Measurements from ENCODE around the gene ATOH8. TPM values are rescaled to one million over a fixed set of nuclear protein-coding genes. Genes with fewer than 3 reads are reported as not detected.

Gene ATOH8
- total and polyA plus RNA-seq, 2 donors from 2014 or later, result 11.2 to 18.6 TPM

- Histone ChIP-seq H3K27ac (ENCODE audit: low read depth in 2 of 2, low read length in 2 of 2) (no peak overlapping the region), H3K4me1 (ENCODE audit: control insufficient read depth in 2 of 3, insufficient read depth in 2 of 3, low read depth in 1 of 3, low read length in 3 of 3) (peaks cover 0 to 5% (median 0%) of the 10 kb centered on the region in 3 donors), H3K27me3 (ENCODE audit: control insufficient read depth, insufficient read depth, low read length) (no peaks in the 10 kb centered on the region), H3K9me3 (ENCODE audit: control insufficient read depth in 2 of 3, insufficient read depth in 1 of 3, low read length in 3 of 3) (no peaks in the 10 kb centered on the region), H3K9ac (ENCODE audit: low read length in 3 of 3) (no peak overlapping the region), H3K36me3 (ENCODE audit: control insufficient read depth in 2 of 3, insufficient read depth in 3 of 3, low read length in 3 of 3) (no peaks in the 10 kb centered on the region), H3K4me3 (ENCODE audit: low read length in 3 of 3) (no peak overlapping the region)
- no peak for FAIRE-seq
- DNase-seq, result peak in 1 of 5 donors; percentile 6
- TF ChIP-seq, protein P1, sequence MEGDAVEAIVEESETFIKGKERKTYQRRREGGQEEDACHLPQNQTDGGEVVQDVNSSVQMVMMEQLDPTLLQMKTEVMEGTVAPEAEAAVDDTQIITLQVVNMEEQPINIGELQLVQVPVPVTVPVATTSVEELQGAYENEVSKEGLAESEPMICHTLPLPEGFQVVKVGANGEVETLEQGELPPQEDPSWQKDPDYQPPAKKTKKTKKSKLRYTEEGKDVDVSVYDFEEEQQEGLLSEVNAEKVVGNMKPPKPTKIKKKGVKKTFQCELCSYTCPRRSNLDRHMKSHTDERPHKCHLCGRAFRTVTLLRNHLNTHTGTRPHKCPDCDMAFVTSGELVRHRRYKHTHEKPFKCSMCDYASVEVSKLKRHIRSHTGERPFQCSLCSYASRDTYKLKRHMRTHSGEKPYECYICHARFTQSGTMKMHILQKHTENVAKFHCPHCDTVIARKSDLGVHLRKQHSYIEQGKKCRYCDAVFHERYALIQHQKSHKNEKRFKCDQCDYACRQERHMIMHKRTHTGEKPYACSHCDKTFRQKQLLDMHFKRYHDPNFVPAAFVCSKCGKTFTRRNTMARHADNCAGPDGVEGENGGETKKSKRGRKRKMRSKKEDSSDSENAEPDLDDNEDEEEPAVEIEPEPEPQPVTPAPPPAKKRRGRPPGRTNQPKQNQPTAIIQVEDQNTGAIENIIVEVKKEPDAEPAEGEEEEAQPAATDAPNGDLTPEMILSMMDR (IDR thresholded peaks at IDR 0.05; ENCODE audit: borderline replicate concordance, extremely low read depth, insufficient read depth), result no peak
- intact Hi-C loops (cut with DNase I), result no loop called here
Observed at GRCh38 chr2:85800586-85800985, 46.8 kb downstream of the ATOH8 start.

GRCh38 chr2:85801871-85802270 is 48.1 kb downstream of the ATOH8 start:
- FAIRE-seq, result no peak
- Histone ChIP-seq H3K9ac (ENCODE audit: low read length in 3 of 3) (no peak overlapping the region), H3K27me3 (ENCODE audit: control insufficient read depth, insufficient read depth, low read length) (no peaks in the 10 kb centered on the region), H3K4me1 (ENCODE audit: control insufficient read depth in 2 of 3, insufficient read depth in 2 of 3, low read depth in 1 of 3, low read length in 3 of 3) (no peaks in the 10 kb centered on the region), H3K9me3 (ENCODE audit: control insufficient read depth in 2 of 3, insufficient read depth in 1 of 3, low read length in 3 of 3) (no peaks in the 10 kb centered on the region), H3K27ac (ENCODE audit: low read depth in 2 of 2, low read length in 2 of 2) (no peak overlapping the region), H3K36me3 (ENCODE audit: control insufficient read depth in 2 of 3, insufficient read depth in 3 of 3, low read length in 3 of 3) (no peaks in the 10 kb centered on the region), H3K4me3 (ENCODE audit: low read length in 3 of 3) (no peak overlapping the region)
- intact Hi-C loops (cut with DNase I), result no loop called here
- TF ChIP-seq, protein P1 (IDR thresholded peaks at IDR 0.05; ENCODE audit: borderline replicate concordance, extremely low read depth, insufficient read depth), result no peak
- peak in 1 of 5 donors; percentile 29 for DNase-seq

- intact Hi-C loops (cut with DNase I), result no loop called here
- no peaks in the 10 kb centered on the region for H3K36me3 ChIP-seq (ENCODE audit: control insufficient read depth in 2 of 3, insufficient read depth in 3 of 3, low read length in 3 of 3)
- no peaks in the 10 kb centered on the region for H3K27me3 ChIP-seq (ENCODE audit: control insufficient read depth, insufficient read depth, low read length)
- H3K4me1 ChIP-seq (ENCODE audit: control insufficient read depth in 2 of 3, insufficient read depth in 2 of 3, low read depth in 1 of 3, low read length in 3 of 3), result no peaks in the 10 kb centered on the region
- no peak overlapping the region for H3K4me3 ChIP-seq (ENCODE audit: low read length in 3 of 3)
- H3K9me3 ChIP-seq (ENCODE audit: control insufficient read depth in 2 of 3, insufficient read depth in 1 of 3, low read length in 3 of 3), result no peaks in the 10 kb centered on the region
- no peak for DNase-seq
- TF ChIP-seq, protein P1 (IDR thresholded peaks at IDR 0.05; ENCODE audit: borderline replicate concordance, extremely low read depth, insufficient read depth), result no peak
- H3K9ac ChIP-seq (ENCODE audit: low read length in 3 of 3), result no peak overlapping the region
- no peak for FAIRE-seq
- H3K27ac ChIP-seq (ENCODE audit: low read depth in 2 of 2, low read length in 2 of 2), result no peak overlapping the region
Observed at GRCh38 chr2:85802354-85803103, 48.7 kb downstream of the ATOH8 start.
